ENCODE data around the gene ATP10A.
A peak's percentile ranks its signal among the peaks of the same experiment; 100 is the strongest.

Gene ATP10A

GRCh38 chr15:25784876-25785640, 78.1 kb downstream of the ATP10A start:
- DNase-seq (ENCODE audit: low read depth), result peak; percentile 39

GRCh38 chr15:25783607-25784540, 79.3 kb downstream of the ATP10A start:
- DNase-seq (ENCODE audit: low read depth), result peak; percentile 25
- no peak overlapping the region for H3K4me3 ChIP-seq (replicated peaks; ENCODE audit: low read depth, low read length)
- TF ChIP-seq CTCF (IDR thresholded peaks at IDR 0.05; ENCODE audit: low read length, missing control alignments), result peak; percentile 35

More at GRCh38 chr15:25784876-25785640, 78.1 kb downstream of the ATP10A start:
- no peak overlapping the region for H3K4me3 ChIP-seq (replicated peaks; ENCODE audit: low read depth, low read length)
- TF ChIP-seq CTCF (IDR thresholded peaks at IDR 0.05; ENCODE audit: low read length, missing control alignments), result no peak

GRCh38 chr15:25783134-25783533, 80.0 kb downstream of the ATP10A start:
- no peak overlapping the region for H3K4me3 ChIP-seq (replicated peaks; ENCODE audit: low read depth, low read length)
- no peak for DNase-seq (ENCODE audit: low read depth)
- TF ChIP-seq CTCF (IDR thresholded peaks at IDR 0.05; ENCODE audit: low read length, missing control alignments), result no peak

- TF ChIP-seq CTCF (IDR thresholded peaks at IDR 0.05; ENCODE audit: low read length, missing control alignments), result no peak
- no peak for DNase-seq (ENCODE audit: low read depth)
Measured at GRCh38 chr15:25780479-25781255, 82.5 kb downstream of the ATP10A start.

GRCh38 chr15:25778161-25778560, 85.0 kb downstream of the ATP10A start:
- no peak for TF ChIP-seq CTCF (IDR thresholded peaks at IDR 0.05; ENCODE audit: low read length, missing control alignments)
- no peak overlapping the region for H3K4me3 ChIP-seq (replicated peaks; ENCODE audit: low read depth, low read length)
- DNase-seq (ENCODE audit: low read depth), result no peak

More at GRCh38 chr15:25780479-25781255, 82.5 kb downstream of the ATP10A start:
- no peak overlapping the region for H3K4me3 ChIP-seq (replicated peaks; ENCODE audit: low read depth, low read length)

- DNase-seq (ENCODE audit: low read depth), result no peak
- TF ChIP-seq CTCF (IDR thresholded peaks at IDR 0.05; ENCODE audit: low read length, missing control alignments), result no peak
- no peak overlapping the region for H3K4me3 ChIP-seq (replicated peaks; ENCODE audit: low read depth, low read length)
Measured at GRCh38 chr15:25777037-25777436, 86.1 kb downstream of the ATP10A start.

Data from fibroblast of pulmonary artery (primary cell).